Keratinocyte (primary cell): Measurements from ENCODE around the gene HOXA11. TPM values are rescaled to one million over a fixed set of nuclear protein-coding genes. Genes with fewer than 3 reads are reported as not detected.

Source experiments
- DNase-seq: peaks from one replicate; pipeline ENCODE4 v3.0.0-alpha.2; 2011; ENCODE audit warnings: low read depth, missing footprints, low spot score
- FAIRE-seq: peaks from 2 replicates; lab custom pipeline; 2011; peaks lifted over from hg19 to GRCh38; lab: Jason Lieb, UNC
- H2AFZ ChIP-seq: 2 replicates; pipeline ENCODE4 v1.6.0; 2012; ENCODE audit warnings: low read length, control low read depth, inconsistent platforms; ENCODE audit not compliant: control insufficient read depth
- H3K27ac ChIP-seq: 2 replicates; pipeline ENCODE4 v1.5.1; 2011; ENCODE audit warnings: low read length; ENCODE audit not compliant: control insufficient read depth, insufficient read depth
- H3K27me3 ChIP-seq: 3 replicates; pipeline ENCODE4 v1.6.0; 2011; ENCODE audit warnings: low read length; ENCODE audit not compliant: control insufficient read depth, insufficient read depth; ENCODE audit errors: extremely low read depth
- H3K36me3 ChIP-seq, 2 experiments: 2 replicates in 1 of 2; 3 replicates in 1 of 2; pipeline ENCODE4 v1.5.1; 2011; ENCODE audit warnings: low read length in 2 of 2, mild to moderate bottlenecking in 1 of 2; ENCODE audit not compliant: control insufficient read depth in 2 of 2, insufficient read depth in 2 of 2; ENCODE audit errors: extremely low read depth in 1 of 2
- H3K4me1 ChIP-seq: 3 replicates; pipeline ENCODE4 v1.5.1; 2011; ENCODE audit warnings: low read length; ENCODE audit not compliant: control insufficient read depth, insufficient read depth; ENCODE audit errors: extremely low read depth
- H3K4me2 ChIP-seq: 3 replicates; pipeline ENCODE4 v1.6.0; 2011; ENCODE audit warnings: low read depth, low read length; ENCODE audit not compliant: control insufficient read depth, insufficient read depth; ENCODE audit errors: extremely low read depth
- H3K4me3 ChIP-seq, 3 experiments: fragments of 200-600 bp in 1 of 3; sonication (generic) in 1 of 3; 2 replicates in 2 of 3; 3 replicates in 1 of 3; pipeline ENCODE4 v1.5.1; 2011 to 2016; ENCODE audit warnings: low read length in 3 of 3, mild to moderate bottlenecking in 3 of 3, control low read depth in 2 of 3, inconsistent platforms in 1 of 3, low read depth in 1 of 3, mixed read lengths in 1 of 3, mixed run types in 1 of 3, moderate library complexity in 1 of 3; ENCODE audit not compliant: control insufficient read depth in 2 of 3, insufficient read depth in 2 of 3; ENCODE audit errors: extremely low read depth in 1 of 3
- H3K79me2 ChIP-seq: 2 replicates; pipeline ENCODE4 v1.6.0; 2012; ENCODE audit warnings: low read length; ENCODE audit not compliant: control insufficient read depth, insufficient read depth
- H3K9ac ChIP-seq: 3 replicates; pipeline ENCODE4 v1.6.0; 2011; ENCODE audit warnings: low read length; ENCODE audit not compliant: control insufficient read depth, insufficient read depth; ENCODE audit errors: extremely low read depth
- H3K9me1 ChIP-seq: 3 replicates; pipeline ENCODE4 v1.6.0; 2011; ENCODE audit warnings: low read length; ENCODE audit not compliant: control insufficient read depth, insufficient read depth; ENCODE audit errors: extremely low read depth
- H3K9me3 ChIP-seq: 2 replicates; pipeline ENCODE4 v1.5.1; 2012; ENCODE audit warnings: low read depth, low read length; ENCODE audit not compliant: control insufficient read depth
- H4K20me1 ChIP-seq: 3 replicates; pipeline ENCODE4 v1.6.0; 2011; ENCODE audit warnings: low read length; ENCODE audit not compliant: control insufficient read depth, insufficient read depth; ENCODE audit errors: extremely low read depth
- EZH2 ChIP-seq: IDR thresholded peaks from one replicate; pipeline ENCODE4 v1.6.1; 2012; ENCODE audit warnings: inconsistent platforms, mild to moderate bottlenecking, low read length, moderate library complexity
- dilution Hi-C: fragments of 300-500 bp; cut with MboI; formaldehyde crosslinking; loops from one replicate; pipeline ENCODE4 v1.7.0; 2020; ENCODE audit warnings: low sequenced_read_pairs; ENCODE audit not compliant: extremely low pct_ligation_motif_present
- polyA plus RNA-seq, 5 experiments: library from polyadenylated mRNA; depleted of rRNA in 3 of 5; stranded (reverse) in 3 of 5; stranded (forward) in 1 of 5; unstranded in 1 of 5; fragments of >200 nt; gene quantifications; 1 replicate in 1 of 5; 2 replicates in 3 of 5; 3 replicates in 1 of 5; pipeline versions ENCODE4 v1.2.1 to v1.2.3, GENCODE V29; 2011 to 2012; ENCODE audit warnings: missing spikeins in 2 of 5, low read depth in 1 of 5, low replicate concordance in 1 of 5
- TF ChIP-seq, protein P1 (sequence below), 3 experiments: IDR thresholded peaks in 1 of 3; conservative IDR thresholded peaks in 1 of 3; optimal IDR thresholded peaks in 1 of 3; 2 replicates in 2 of 3; 3 replicates in 1 of 3; pipeline versions ENCODE3 to v1.5.1; 2011; ENCODE audit warnings: low read length in 3 of 3, mild to moderate bottlenecking in 3 of 3, moderate library complexity in 2 of 3, control low read depth in 1 of 3, inconsistent platforms in 1 of 3; ENCODE audit not compliant: insufficient read depth in 2 of 3; ENCODE audit errors: extremely low read depth in 1 of 3

HOXA11 gene
- polyA plus RNA-seq, 1 donor (not counting 4 experiments of a cell fraction or from before 2014, with no cell fraction given) = 0.07 TPM

DNA sequence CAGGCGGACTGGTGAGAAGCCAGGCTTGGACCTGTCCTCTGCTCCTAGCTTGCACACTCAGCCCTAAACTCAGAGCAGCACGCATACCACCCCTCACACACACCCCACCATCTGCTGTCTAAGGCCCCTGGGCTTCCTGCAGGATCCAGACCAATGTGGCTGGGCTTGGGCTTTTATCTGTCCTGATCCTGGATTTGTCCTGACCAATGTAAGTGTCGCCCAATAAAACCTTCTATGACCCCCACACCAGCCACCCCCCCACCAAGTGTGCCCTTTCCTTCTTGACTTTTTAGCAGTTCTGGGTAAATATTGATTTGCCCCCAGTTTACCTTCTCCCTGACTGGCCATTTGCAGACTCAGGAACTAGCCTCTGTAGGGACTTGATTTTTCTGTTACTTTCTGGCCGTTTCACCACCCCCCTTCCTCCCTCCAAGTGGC is 16.6 kb upstream of the HOXA11 start:
- Histone ChIP-seq H4K20me1 (peaks cover 5% of the 10 kb centered on the region), H2AFZ (no peak overlapping the region), H3K4me2 (peak overlapping the region; percentile 67), H3K27me3 (peaks cover 88% of the 10 kb centered on the region), H3K9me1 (no peaks in the 10 kb centered on the region), H3K27ac (no peak overlapping the region), H3K4me3 (peak overlapping the region in 1 of 3 experiments; percentile 16), H3K36me3 (no peaks in the 10 kb centered on the region), H3K9ac (no peak overlapping the region), H3K9me3 (no peaks in the 10 kb centered on the region), H3K4me1 (peaks cover 7% of the 10 kb centered on the region), H3K79me2 (no peaks in the 10 kb centered on the region)
- FAIRE-seq (no peak), DNase-seq (no peak)
- TF ChIP-seq, protein P1, sequence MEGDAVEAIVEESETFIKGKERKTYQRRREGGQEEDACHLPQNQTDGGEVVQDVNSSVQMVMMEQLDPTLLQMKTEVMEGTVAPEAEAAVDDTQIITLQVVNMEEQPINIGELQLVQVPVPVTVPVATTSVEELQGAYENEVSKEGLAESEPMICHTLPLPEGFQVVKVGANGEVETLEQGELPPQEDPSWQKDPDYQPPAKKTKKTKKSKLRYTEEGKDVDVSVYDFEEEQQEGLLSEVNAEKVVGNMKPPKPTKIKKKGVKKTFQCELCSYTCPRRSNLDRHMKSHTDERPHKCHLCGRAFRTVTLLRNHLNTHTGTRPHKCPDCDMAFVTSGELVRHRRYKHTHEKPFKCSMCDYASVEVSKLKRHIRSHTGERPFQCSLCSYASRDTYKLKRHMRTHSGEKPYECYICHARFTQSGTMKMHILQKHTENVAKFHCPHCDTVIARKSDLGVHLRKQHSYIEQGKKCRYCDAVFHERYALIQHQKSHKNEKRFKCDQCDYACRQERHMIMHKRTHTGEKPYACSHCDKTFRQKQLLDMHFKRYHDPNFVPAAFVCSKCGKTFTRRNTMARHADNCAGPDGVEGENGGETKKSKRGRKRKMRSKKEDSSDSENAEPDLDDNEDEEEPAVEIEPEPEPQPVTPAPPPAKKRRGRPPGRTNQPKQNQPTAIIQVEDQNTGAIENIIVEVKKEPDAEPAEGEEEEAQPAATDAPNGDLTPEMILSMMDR (optimal IDR thresholded peaks at IDR 0.05 in 1 of 3, IDR thresholded peaks at IDR 0.05 in 1 of 3, conservative IDR thresholded peaks at IDR 0.05 in 1 of 3; ENCODE audit: extremely low read depth in 1 of 3, insufficient read depth in 2 of 3, low read length in 3 of 3) = no peak
- TF ChIP-seq EZH2 = peak; percentile 25
- dilution Hi-C loops = loop anchor here (25.0 kb wide), 1 partner anchor 386 kb away; no protein-coding TSS in a partner anchor

GRCh38 chr7:27200761-27201579 is 15.9 kb upstream of the HOXA11 start:
- peak; percentile 95 for TF ChIP-seq EZH2
- TF ChIP-seq, protein P1 (optimal IDR thresholded peaks at IDR 0.05 in 1 of 3, IDR thresholded peaks at IDR 0.05 in 1 of 3, conservative IDR thresholded peaks at IDR 0.05 in 1 of 3; ENCODE audit: extremely low read depth in 1 of 3, insufficient read depth in 2 of 3, low read length in 3 of 3) = no peak
- H3K4me2 ChIP-seq = peak overlapping the region; percentile 82
- dilution Hi-C loops = loop anchor here (25.0 kb wide), 1 partner anchor 386 kb away; no protein-coding TSS in a partner anchor
- H3K4me1 ChIP-seq = peaks cover 7% of the 10 kb centered on the region
- H3K9ac ChIP-seq = no peak overlapping the region
- DNase-seq = no peak
- H3K27ac ChIP-seq = no peak overlapping the region
- H4K20me1 ChIP-seq = peaks cover 5% of the 10 kb centered on the region
- peaks cover 86% of the 10 kb centered on the region for H3K27me3 ChIP-seq
- no peaks in the 10 kb centered on the region for H3K9me3 ChIP-seq
- H3K79me2 ChIP-seq = no peaks in the 10 kb centered on the region
- H3K9me1 ChIP-seq = no peaks in the 10 kb centered on the region
- H3K4me3 ChIP-seq = peak overlapping the region in 2 of 3 experiments; percentile 35 to 57
- peak overlapping the region; percentile 15 for H2AFZ ChIP-seq
- H3K36me3 ChIP-seq = no peaks in the 10 kb centered on the region
- no peak for FAIRE-seq
